22Rv1 (cell line): ENCODE results near the gene KLHL29.

Source experiments
- H3K27ac ChIP-seq: fragments of 450-650 bp; 2 replicates; pipeline ENCODE4 v1.5.1; 2017
- ZFX ChIP-seq: fragments of 450-650 bp; IDR thresholded peaks from 2 replicates; pipeline ENCODE4 v1.6.1; 2017; ENCODE audit warnings: antibody characterized with exemption, borderline replicate concordance
- TF ChIP-seq, protein P1 (sequence below): fragments of 450-650 bp; IDR thresholded peaks from 2 replicates; pipeline ENCODE4 v1.5.1; 2017; ENCODE audit warnings: mild to moderate bottlenecking

KLHL29 gene

DNA sequence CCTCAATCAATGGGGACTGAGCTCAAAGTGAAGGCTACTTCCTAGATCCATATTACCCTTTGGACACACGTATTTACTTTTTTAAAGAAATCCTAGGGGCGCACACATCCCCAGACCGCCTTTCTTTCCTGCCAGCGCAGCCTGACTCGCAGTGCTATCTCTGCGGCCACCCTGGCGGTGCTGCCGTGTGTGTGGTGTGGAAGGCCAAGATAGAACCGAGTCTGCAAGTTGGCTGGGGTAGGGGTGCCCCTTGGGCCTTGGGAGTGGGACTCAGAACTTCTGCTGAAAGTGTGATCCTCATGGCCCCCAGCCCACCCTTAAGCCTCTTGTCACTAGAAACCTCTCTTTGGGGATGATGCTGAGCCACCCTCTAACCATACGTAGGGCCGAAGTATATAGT is 143.7 kb downstream of the KLHL29 start:
- no peak overlapping the region for H3K27ac ChIP-seq
- TF ChIP-seq, protein P1, sequence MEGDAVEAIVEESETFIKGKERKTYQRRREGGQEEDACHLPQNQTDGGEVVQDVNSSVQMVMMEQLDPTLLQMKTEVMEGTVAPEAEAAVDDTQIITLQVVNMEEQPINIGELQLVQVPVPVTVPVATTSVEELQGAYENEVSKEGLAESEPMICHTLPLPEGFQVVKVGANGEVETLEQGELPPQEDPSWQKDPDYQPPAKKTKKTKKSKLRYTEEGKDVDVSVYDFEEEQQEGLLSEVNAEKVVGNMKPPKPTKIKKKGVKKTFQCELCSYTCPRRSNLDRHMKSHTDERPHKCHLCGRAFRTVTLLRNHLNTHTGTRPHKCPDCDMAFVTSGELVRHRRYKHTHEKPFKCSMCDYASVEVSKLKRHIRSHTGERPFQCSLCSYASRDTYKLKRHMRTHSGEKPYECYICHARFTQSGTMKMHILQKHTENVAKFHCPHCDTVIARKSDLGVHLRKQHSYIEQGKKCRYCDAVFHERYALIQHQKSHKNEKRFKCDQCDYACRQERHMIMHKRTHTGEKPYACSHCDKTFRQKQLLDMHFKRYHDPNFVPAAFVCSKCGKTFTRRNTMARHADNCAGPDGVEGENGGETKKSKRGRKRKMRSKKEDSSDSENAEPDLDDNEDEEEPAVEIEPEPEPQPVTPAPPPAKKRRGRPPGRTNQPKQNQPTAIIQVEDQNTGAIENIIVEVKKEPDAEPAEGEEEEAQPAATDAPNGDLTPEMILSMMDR: no peak
- no peak for TF ChIP-seq ZFX

DNA sequence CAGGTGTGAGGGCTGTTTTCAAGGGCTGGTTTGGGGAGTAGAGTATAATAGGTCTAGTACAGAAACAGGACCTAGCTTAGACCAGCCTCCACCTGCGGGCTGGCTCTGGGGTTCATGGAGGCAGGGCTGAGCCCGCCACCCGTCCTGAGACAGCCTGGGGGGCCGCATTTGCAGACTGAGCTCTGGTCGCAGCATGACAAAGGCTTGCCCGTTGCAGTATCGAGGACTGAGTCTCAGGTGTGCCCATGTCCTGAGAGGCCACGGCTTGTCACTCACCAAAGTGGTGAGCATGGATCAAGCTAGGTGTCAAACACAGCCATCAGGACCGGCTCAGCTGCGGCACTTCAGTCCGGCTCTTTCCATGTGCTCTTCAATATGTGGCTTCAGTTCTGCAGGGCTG is 144.7 kb downstream of the KLHL29 start:
- TF ChIP-seq, protein P1: no peak
- no peak for TF ChIP-seq ZFX

DNA sequence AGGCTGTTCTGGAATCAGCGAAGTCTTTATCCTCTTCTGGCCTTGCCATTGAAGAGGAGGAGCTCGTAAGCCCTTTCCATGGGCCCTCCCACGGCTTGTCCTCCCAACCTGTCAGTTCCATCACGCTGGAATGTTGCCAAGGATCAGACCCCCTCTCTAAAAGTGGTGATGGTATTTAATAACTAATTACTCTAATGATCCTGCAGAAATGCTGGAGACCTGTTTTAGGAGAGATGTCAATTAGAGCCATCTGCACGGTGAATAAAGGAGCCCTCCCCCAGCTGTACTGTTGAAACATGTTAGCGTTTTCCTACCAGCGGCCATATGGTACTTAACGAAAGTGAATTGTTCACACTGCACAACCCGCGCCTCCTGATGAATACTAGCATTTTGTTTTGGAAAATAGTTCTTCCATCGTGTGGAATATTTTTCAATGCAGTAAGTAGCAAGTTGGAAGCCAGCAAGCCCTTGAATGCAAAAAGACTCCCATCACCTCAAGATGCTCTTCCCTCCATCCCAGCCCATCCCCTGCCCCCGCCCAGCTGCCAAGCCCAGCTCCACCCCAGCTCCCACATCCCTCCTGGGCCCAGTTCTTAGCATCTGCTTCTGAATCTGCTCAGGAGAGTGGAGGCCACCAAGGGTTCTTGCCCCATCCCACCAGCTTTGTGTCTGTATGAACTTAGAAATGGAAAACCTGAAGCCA is 145.4 kb downstream of the KLHL29 start:
- no peak overlapping the region for H3K27ac ChIP-seq
- no peak for TF ChIP-seq ZFX
- TF ChIP-seq, protein P1: no peak

More for the DNA sequence above, 144.7 kb downstream of the KLHL29 start:
- no peak overlapping the region for H3K27ac ChIP-seq

DNA sequence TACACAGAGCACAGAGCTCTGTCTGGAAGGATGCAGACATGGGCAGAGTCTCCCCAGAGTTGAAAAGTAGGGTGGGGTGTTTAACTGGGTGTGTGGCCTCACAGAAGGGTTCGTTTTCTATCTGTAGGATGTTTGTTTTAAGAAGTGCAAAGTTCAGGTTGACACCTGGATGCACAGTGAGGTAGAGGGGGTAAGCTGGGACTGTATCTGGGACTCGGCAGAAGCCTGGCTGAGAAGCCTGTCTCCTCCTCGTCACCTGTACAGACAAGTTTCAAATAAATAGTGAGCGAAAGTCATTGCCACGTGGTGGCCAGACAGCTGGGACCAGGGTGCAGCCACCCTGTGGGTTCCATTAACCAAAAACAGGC is 145.9 kb downstream of the KLHL29 start:
- no peak overlapping the region for H3K27ac ChIP-seq
- no peak for TF ChIP-seq ZFX
- TF ChIP-seq, protein P1: no peak

DNA sequence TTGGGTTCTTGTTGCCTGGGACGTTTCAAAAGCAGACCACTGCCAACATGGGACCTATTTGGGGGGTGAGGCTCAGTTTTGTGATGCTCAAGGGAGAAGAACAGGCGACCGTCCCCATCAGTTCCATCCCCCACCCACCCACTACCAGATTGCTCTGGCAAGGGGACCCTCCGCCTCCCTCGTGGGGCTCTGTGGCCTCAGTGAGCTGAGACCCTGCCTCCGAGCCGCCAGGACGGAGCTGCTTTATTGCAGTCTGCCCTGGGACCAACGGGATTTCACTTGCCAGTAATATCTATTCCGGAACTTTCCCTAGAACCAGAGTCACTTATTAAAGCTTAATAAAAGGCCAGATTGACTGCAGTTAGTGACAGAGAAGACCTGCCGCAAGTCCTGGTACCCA is 146.3 kb downstream of the KLHL29 start:
- H3K27ac ChIP-seq: no peak overlapping the region
- TF ChIP-seq ZFX: no peak
- TF ChIP-seq, protein P1: no peak

DNA sequence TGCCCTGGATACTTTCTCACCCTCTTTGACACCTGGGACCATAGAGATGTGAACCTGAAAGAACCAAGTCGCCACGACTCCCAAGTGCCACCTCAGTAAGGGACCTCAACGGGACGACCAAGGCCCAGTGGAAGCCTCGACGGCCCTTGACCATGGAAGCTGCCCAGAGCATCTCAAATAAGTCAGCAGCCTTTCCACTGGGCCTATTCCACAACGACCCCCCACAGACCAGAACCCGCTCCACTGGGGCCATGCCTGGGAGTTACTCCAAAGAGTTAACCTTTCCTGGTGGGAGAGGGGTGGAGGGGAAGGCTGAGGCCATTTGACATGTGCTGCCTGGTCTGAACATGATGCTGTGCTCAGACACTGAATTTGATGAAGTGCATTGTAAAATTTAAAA is 146.9 kb downstream of the KLHL29 start:
- TF ChIP-seq, protein P1: no peak
- no peak overlapping the region for H3K27ac ChIP-seq

DNA sequence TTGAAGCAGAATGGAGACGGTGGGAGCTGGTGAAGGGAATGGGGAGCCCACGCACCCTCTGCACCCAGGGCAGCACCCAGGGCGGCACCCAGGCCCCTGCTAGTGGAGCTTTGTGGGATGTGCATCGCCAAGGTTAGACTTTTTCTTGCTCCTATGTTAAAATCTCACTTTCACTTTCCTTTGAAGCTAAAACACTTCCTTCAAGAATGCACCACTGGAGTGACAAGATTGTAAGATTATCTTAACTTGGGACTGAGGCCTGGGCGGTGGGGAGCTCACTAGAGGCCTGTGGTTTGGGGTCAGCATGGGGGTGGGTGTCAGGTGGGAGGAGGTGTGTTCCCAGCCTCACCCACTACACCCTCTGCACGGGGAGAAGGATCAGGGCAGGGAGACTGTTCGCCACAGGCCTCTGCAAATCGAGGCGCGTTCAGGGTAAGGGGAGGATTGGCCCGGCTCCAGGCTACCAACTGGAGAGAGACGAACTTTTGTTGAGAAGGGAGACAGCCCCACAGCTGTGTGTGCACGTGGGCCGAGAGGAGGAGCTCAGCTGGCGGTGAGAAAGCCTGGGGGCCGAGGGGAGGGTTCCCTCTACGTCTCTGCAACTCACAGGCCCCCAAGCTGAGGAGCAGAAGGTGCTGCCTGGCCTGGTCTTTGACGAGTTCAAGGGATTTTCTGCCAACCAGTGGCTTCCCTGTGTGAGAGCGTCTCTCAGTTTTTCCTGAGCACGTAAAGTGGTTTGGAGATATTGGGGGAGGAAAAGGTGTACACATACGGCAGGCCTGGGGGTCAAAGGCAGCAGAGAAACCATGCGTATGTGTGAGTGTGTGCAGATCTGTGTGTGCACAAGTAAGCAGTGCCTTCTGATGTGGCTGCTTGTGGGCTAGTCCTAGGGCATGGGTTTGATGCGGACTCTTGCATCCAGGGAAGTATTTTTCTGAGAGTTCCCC is 147.7 kb downstream of the KLHL29 start:
- TF ChIP-seq, protein P1: no peak
- no peak for TF ChIP-seq ZFX
- no peak overlapping the region for H3K27ac ChIP-seq
